K562 (cell line): ENCODE data around the gene CPT1C. TPM values are rescaled to one million over a fixed set of nuclear protein-coding genes. Genes with fewer than 3 reads are reported as not detected.
A peak's percentile ranks its signal among the peaks of the same experiment; 100 is the strongest.

Source experiments
- ATAC-seq: fragments of 200-7000 bp; cut with Tn5 transposase; 3 replicates; pipeline ENCODE4 v1.9.1; 2020; ENCODE audit warnings: moderate library complexity
- BruUV-seq: library from RNA; stranded (reverse); fragments of 400-500 nt; replicated peaks from 2 replicates; lab custom pipeline; 2021; lab: Mats Ljungman, UMichigan
- CTCF ChIA-PET: fragments of 300-600 bp; formaldehyde crosslinking; extraction: SDS; loops from one replicate; lab custom pipeline; 2021; ENCODE audit warnings: low intra/inter-chr PET ratio; lab: Yijun Ruan, JAX
- POLR2A ChIA-PET: fragments of 300-600, 350-650 bp; sonication (Branson Sonifier 250); formaldehyde crosslinking; extraction: SDS; loops from one replicate; lab custom pipeline; 2021; ENCODE audit warnings: antibody characterized with exemption, inconsistent platforms; lab: Yijun Ruan, JAX
- DNase-seq, 4 experiments: peaks; one replicate each; pipeline versions ENCODE4 v3.0.0 to v3.0.0-alpha.2; 2011 to 2018; ENCODE audit warnings: low spot score in 3 of 4, mixed read lengths in 3 of 4; ENCODE audit errors: extremely low read depth in 1 of 4
- FAIRE-seq: peaks from 2 replicates; lab custom pipeline; 2011; peaks lifted over from hg19 to GRCh38; lab: Jason Lieb, UNC
- H2AFZ ChIP-seq: 2 replicates; pipeline ENCODE4 v1.6.0; 2011; ENCODE audit warnings: low read depth, low read length, control low read depth, inconsistent platforms
- H3K27ac ChIP-seq: fragments of 200-600 bp; 3 replicates; pipeline ENCODE4 v1.8.0; 2011; ENCODE audit warnings: low read depth, mild to moderate bottlenecking, control low read depth, inconsistent platforms, low read length, moderate library complexity, mixed read lengths; ENCODE audit errors: extremely low read depth
- H3K27me3 ChIP-seq, 2 experiments: fragments of 300-600 bp in 1 of 2; 2 replicates in 1 of 2; 3 replicates in 1 of 2; pipeline versions ENCODE4 v1.6.0 to v1.8.0; 2011; ENCODE audit warnings: inconsistent platforms in 2 of 2, low read length in 2 of 2, mild to moderate bottlenecking in 1 of 2, mixed read lengths in 1 of 2, moderate library complexity in 1 of 2; ENCODE audit not compliant: control insufficient read depth in 2 of 2, insufficient read depth in 2 of 2
- H3K36me3 ChIP-seq: fragments of 300-600 bp; 3 replicates; pipeline ENCODE4 v1.8.0; 2011; ENCODE audit warnings: mild to moderate bottlenecking, low read length, inconsistent platforms; ENCODE audit not compliant: control insufficient read depth, insufficient read depth
- H3K4me1 ChIP-seq, 2 experiments: fragments of 200-600 bp in 1 of 2; replicated peaks in 1 of 2; 2 replicates in 1 of 2; 3 replicates in 1 of 2; pipeline versions ENCODE4 v1.5.1 to v1.8.0; 2011; ENCODE audit warnings: inconsistent platforms in 2 of 2, low read length in 2 of 2, mild to moderate bottlenecking in 1 of 2, mixed read lengths in 1 of 2, moderate library complexity in 1 of 2; ENCODE audit not compliant: control insufficient read depth in 2 of 2, insufficient read depth in 2 of 2
- H3K4me2 ChIP-seq: 2 replicates; pipeline ENCODE4 v1.6.1; 2011; ENCODE audit warnings: low read length, control low read depth, inconsistent platforms, mixed read lengths; ENCODE audit not compliant: insufficient read depth
- H3K4me3 ChIP-seq: fragments of 200-600 bp; sonication (generic), shearing (Covaris generic); 2 replicates; pipeline ENCODE4 v1.5.1; 2016; ENCODE audit warnings: control low read depth, inconsistent platforms
- H3K79me2 ChIP-seq: fragments of 200-600 bp; 3 replicates; pipeline ENCODE4 v1.8.0; 2011; ENCODE audit warnings: low read length, inconsistent platforms; ENCODE audit not compliant: control insufficient read depth, insufficient read depth
- H3K9ac ChIP-seq, 2 experiments: 2 replicates each; pipeline versions ENCODE4 v1.6.0 to v1.6.1; 2011; ENCODE audit warnings: low read depth in 2 of 2, low read length in 2 of 2, control low read depth in 1 of 2, inconsistent platforms in 1 of 2, mild to moderate bottlenecking in 1 of 2, mixed read lengths in 1 of 2; ENCODE audit not compliant: insufficient read depth in 1 of 2
- H3K9me1 ChIP-seq: one replicate; pipeline ENCODE4 v1.6.0; 2011; ENCODE audit warnings: inconsistent platforms, mild to moderate bottlenecking, low read length, moderate library complexity; ENCODE audit not compliant: control insufficient read depth, insufficient read depth
- H3K9me3 ChIP-seq: replicated peaks from 2 replicates; pipeline ENCODE4 v1.5.1; 2011; ENCODE audit warnings: low read depth, low read length, inconsistent platforms; ENCODE audit not compliant: control insufficient read depth, insufficient read depth
- H4K20me1 ChIP-seq: replicated peaks from 2 replicates; pipeline ENCODE4 v1.6.1; 2011; ENCODE audit warnings: low read length, inconsistent platforms, mixed read lengths; ENCODE audit not compliant: control insufficient read depth, insufficient read depth
- EHMT2 ChIP-seq: fragments of 450-650 bp; IDR thresholded peaks from 2 replicates; pipeline ENCODE4 v1.6.1; 2018; ENCODE audit warnings: antibody characterized with exemption
- HDAC8 ChIP-seq: fragments of 450-650 bp; IDR thresholded peaks from 2 replicates; pipeline ENCODE4 v1.6.1; 2016; ENCODE audit warnings: mild to moderate bottlenecking, missing genetic modification characterization, moderate library complexity, missing compliant biosample characterization
- HSF4 ChIP-seq: fragments of 250-450 bp; sonication (Bioruptor Pico); IDR thresholded peaks from 2 replicates; pipeline ENCODE4 v2.1.2; 2022; ENCODE audit warnings: mild to moderate bottlenecking, moderate library complexity, borderline replicate concordance
- L3MBTL2 ChIP-seq: fragments of 450-650 bp; IDR thresholded peaks from 2 replicates; pipeline ENCODE4 v1.6.1; 2016; ENCODE audit warnings: mild to moderate bottlenecking, moderate library complexity
- MGA ChIP-seq: fragments of 450-650 bp; IDR thresholded peaks from 2 replicates; pipeline ENCODE4 v1.6.1; 2016; ENCODE audit warnings: mild to moderate bottlenecking, moderate library complexity
- PHF20 ChIP-seq: fragments of 450-650 bp; IDR thresholded peaks from 2 replicates; pipeline ENCODE4 v1.6.1; 2018; ENCODE audit not compliant: partially characterized antibody
- PKNOX1 ChIP-seq: fragments of 450-650 bp; IDR thresholded peaks from 2 replicates; pipeline ENCODE4 v1.6.1; 2016
- USF1 ChIP-seq: sonication (generic); formaldehyde crosslinking; IDR thresholded peaks from 2 replicates; pipeline ENCODE4 v1.9.0; 2022; ENCODE audit warnings: mild to moderate bottlenecking, missing genetic modification reagents
- YBX1 ChIP-seq: fragments of 450-650 bp; IDR thresholded peaks from 2 replicates; pipeline ENCODE4 v1.7.1; 2016; ENCODE audit warnings: mild to moderate bottlenecking
- WGBS: fragments of 100-300 bp; shearing (Covaris generic); methylation state at CpG from one replicate; pipeline ENCODE4 v1.1.6; 2016; ENCODE audit warnings: low coverage, mixed read lengths; ENCODE audit not compliant: insufficient coverage; ENCODE audit errors: missing lambda C conversion rate; 5-methylcytosine and 5-hydroxymethylcytosine counted together
- in situ Hi-C: fragments of 300-500 bp; cut with MboI; formaldehyde crosslinking; loops from 4 replicates; pipeline ENCODE4 v1.15.0; 2018; ENCODE audit warnings: inconsistent platforms, mixed read lengths
- intact Hi-C: fragments of 100-400 bp; cut with micrococcal nuclease; formaldehyde crosslinking; loops from 2 replicates; pipeline ENCODE4 v1.14.2; 2022
- polyA plus RNA-seq, 8 experiments: library from polyadenylated mRNA; depleted of rRNA in 4 of 8; stranded (reverse) in 5 of 8; unstranded in 3 of 8; fragments of >200 nt; fragmentation: Nextera tagmentation in 2 of 8; fragmentation: Illumina TruSeq in 1 of 8; extraction: Ambion mirVana in 2 of 8; extraction: Trizol in 1 of 8; gene quantifications; 2 replicates each; pipeline versions ENCODE4 v1.2.1 to v1.2.3, GENCODE V29; 2011 to 2014; ENCODE audit warnings: inconsistent platforms in 1 of 8, missing spikeins in 1 of 8
- total RNA-seq, 7 experiments: library from RNA; depleted of rRNA in 6 of 7; stranded (reverse); fragments of >200 nt in 6 of 7; fragmentation: Illumina TruSeq in 2 of 7; extraction: Trizol in 2 of 7; gene quantifications; 2 replicates each; pipeline versions ENCODE4 v1.2.1 to v1.2.3, GENCODE V29; 2011 to 2021; ENCODE audit warnings: low replicate concordance in 1 of 7

CPT1C gene
- total and polyA plus RNA-seq, 9 of the 15 experiments (the other 6 are each of a cell fraction or from before 2014, with no cell fraction given), result 1.9 to 12.3 (median 3.0) TPM

GRCh38 chr19:49716154-49716553 lies 25.2 kb downstream of the CPT1C start:
- WGBS, result 5% methylated on average over 3 of the region's 3 CpGs
- ATAC-seq (peak; percentile 3; the same call in 1 of the 3 replicates), FAIRE-seq (no peak), DNase-seq (peak in 1 of 4 experiments; percentile 55)
- ChIA-PET POLR2A (interaction anchor here (0.6 to 2.8 kb wide), 10 partner anchors 11 to 1519 kb away, joined by 3 to 7 read pairs (median 4); partner anchors contain the start of gene PRMT1), CTCF (interaction anchor here (0.7 kb wide), 1 partner anchor 15 kb away, joined by 3 read pairs; no protein-coding TSS in a partner anchor)
- H3K9me3 ChIP-seq, result no peaks in the 10 kb centered on the region
- H3K27me3 ChIP-seq, result no peaks in the 10 kb centered on the region
- in situ Hi-C loops, result no loop called here
- H3K36me3 ChIP-seq, result peaks cover 2% of the 10 kb centered on the region; the same call in 1 of the 3 replicates
- peak overlapping the region; percentile 66 for H3K4me2 ChIP-seq
- H3K4me1 ChIP-seq, result peaks cover 14 to 30% of the 10 kb centered on the region in 2 experiments; a peak in 4 of 5 replicates
- H3K79me2 ChIP-seq, result no peaks in the 10 kb centered on the region
- H3K27ac ChIP-seq, result peak overlapping the region; percentile 80; the same call in 2 of the 3 replicates
- BruUV-seq, result no TSS peak
- intact Hi-C loops, result loop anchor here (2.0 to 10.0 kb wide), 2 partner anchors 49 to 159 kb away; partner anchors contain the start of genes AKT1S1 and TBC1D17
- H2AFZ ChIP-seq, result peak overlapping the region; percentile 94
- H3K4me3 ChIP-seq, result 0 out of 2 replicates have a peak overlapping the region, but pooled peaks have one; percentile 55
- H4K20me1 ChIP-seq, result no peaks in the 10 kb centered on the region
- peak overlapping the region; percentile 84 to 85; a peak in 3 of 4 replicates for H3K9ac ChIP-seq
- no peaks in the 10 kb centered on the region for H3K9me1 ChIP-seq
- TF ChIP-seq MGA (peak; percentile 74), HDAC8 (tag) (0 out of 2 replicates have a peak, but pooled peaks have one; percentile 56), PHF20 (no peak), HSF4 (CRISPR knock-in tag) (no peak), L3MBTL2 (0 out of 2 replicates have a peak, but pooled peaks have one; percentile 39), YBX1 (no peak), PKNOX1 (peak; percentile 46), EHMT2 (peak; percentile 75; the same call in 1 of the 2 replicates), USF1 (CRISPR knock-in tag) (0 out of 2 replicates have a peak, but pooled peaks have one; percentile 35)
